IMR-90 (cell line): ENCODE measurements around the gene DALRD3. TPM values are rescaled to one million over a fixed set of nuclear protein-coding genes. Genes with fewer than 3 reads are reported as not detected.

Experiments used
- ATAC-seq: fragments of 200-7000 bp; cut with Tn5 transposase; 2 replicates; pipeline ENCODE4 v1.9.1; 2020; ENCODE audit warnings: low read depth, mild to moderate bottlenecking, moderate library complexity
- BruUV-seq: library from RNA; stranded (reverse); fragments of 400-500 nt; replicated peaks from 2 replicates; lab custom pipeline; 2021; lab: Mats Ljungman, UMichigan
- CTCF ChIA-PET: fragments of 300-600 bp; formaldehyde crosslinking; extraction: SDS; loops from one replicate; lab custom pipeline; 2021; ENCODE audit warnings: antibody characterized with exemption; lab: Yijun Ruan, JAX
- POLR2A ChIA-PET: fragments of 300-600 bp; sonication (Branson Sonifier 250); formaldehyde crosslinking; loops from one replicate; lab custom pipeline; 2022; ENCODE audit warnings: antibody characterized with exemption; ENCODE audit not compliant: unreplicated experiment; lab: Charles Lee
- DNase-seq: peaks from one replicate; pipeline ENCODE4 v3.0.0; 2013
- H2AFZ ChIP-seq: replicated peaks from 2 replicates; pipeline ENCODE3; 2013; ENCODE audit warnings: low read length, mild to moderate bottlenecking; ENCODE audit not compliant: poor library complexity
- H2AK5ac ChIP-seq: 2 replicates; pipeline ENCODE4 v1.6.1; 2013; ENCODE audit warnings: low read depth, low read length, inconsistent platforms
- H2AK9ac ChIP-seq: replicated peaks from 2 replicates; pipeline ENCODE3; 2013; ENCODE audit warnings: mild to moderate bottlenecking, low read depth, low read length, moderate library complexity; ENCODE audit not compliant: poor library complexity
- H2BK120ac ChIP-seq: 2 replicates; pipeline ENCODE4 v1.6.1; 2013; ENCODE audit warnings: low read depth, low read length, inconsistent platforms
- H2BK15ac ChIP-seq: 3 replicates; pipeline ENCODE4 v1.6.1; 2013; ENCODE audit warnings: low read depth, low read length, inconsistent platforms
- H2BK20ac ChIP-seq: 2 replicates; pipeline ENCODE4 v1.6.1; 2013; ENCODE audit warnings: low read depth, mild to moderate bottlenecking, inconsistent platforms, low read length, moderate library complexity
- H2BK5ac ChIP-seq: 2 replicates; pipeline ENCODE4 v1.6.1; 2013; ENCODE audit warnings: mild to moderate bottlenecking, low read depth, low read length, inconsistent platforms; ENCODE audit not compliant: poor library complexity, severe bottlenecking
- H3K14ac ChIP-seq: replicated peaks from 2 replicates; pipeline ENCODE4 v1.6.1; 2013; ENCODE audit warnings: low read depth, low read length, inconsistent platforms
- H3K18ac ChIP-seq: 2 replicates; pipeline ENCODE4 v1.6.1; 2013; ENCODE audit warnings: low read depth, low read length, control low read depth
- H3K23ac ChIP-seq: 2 replicates; pipeline ENCODE4 v1.6.1; 2013; ENCODE audit warnings: low read depth, low read length, inconsistent platforms
- H3K27ac ChIP-seq: 2 replicates; pipeline ENCODE4 v1.5.1; 2013; ENCODE audit warnings: mild to moderate bottlenecking, control low read depth, low read length; ENCODE audit not compliant: insufficient read depth
- H3K27me3 ChIP-seq: 2 replicates; pipeline ENCODE4 v1.6.1; 2013; ENCODE audit warnings: low read length; ENCODE audit not compliant: control insufficient read depth, insufficient read depth
- H3K36me3 ChIP-seq: 2 replicates; pipeline ENCODE4 v1.6.1; 2013; ENCODE audit warnings: low read length, mixed read lengths; ENCODE audit not compliant: control insufficient read depth, insufficient read depth
- H3K4ac ChIP-seq: 2 replicates; pipeline ENCODE4 v1.6.1; 2013; ENCODE audit warnings: low read depth, low read length, inconsistent platforms
- H3K4me1 ChIP-seq: 2 replicates; pipeline ENCODE4 v1.6.1; 2013; ENCODE audit warnings: low read length, mixed read lengths; ENCODE audit not compliant: control insufficient read depth, insufficient read depth
- H3K4me2 ChIP-seq: 2 replicates; pipeline ENCODE4 v1.6.1; 2013; ENCODE audit warnings: low read depth, mild to moderate bottlenecking, control low read depth, low read length, moderate library complexity
- H3K4me3 ChIP-seq: 2 replicates; pipeline ENCODE4 v1.5.1; 2013; ENCODE audit warnings: low read depth, mild to moderate bottlenecking, control low read depth, low read length, moderate library complexity; ENCODE audit not compliant: insufficient read depth
- H3K56ac ChIP-seq: 2 replicates; pipeline ENCODE4 v1.6.1; 2013; ENCODE audit warnings: low read length, inconsistent platforms; ENCODE audit not compliant: insufficient read depth; ENCODE audit errors: extremely low read depth
- H3K79me1 ChIP-seq, 2 experiments: 2 replicates each; pipeline ENCODE4 v1.6.1; 2013; ENCODE audit warnings: low read length in 2 of 2, inconsistent platforms in 1 of 2, low read depth in 1 of 2
- H3K9ac ChIP-seq: 2 replicates; pipeline ENCODE4 v1.6.1; 2013; ENCODE audit warnings: low read depth, low read length, control low read depth
- H3K9me1 ChIP-seq: 2 replicates; pipeline ENCODE4 v1.6.1; 2013; ENCODE audit warnings: low read length, inconsistent platforms; ENCODE audit not compliant: insufficient read depth
- H3K9me3 ChIP-seq: 2 replicates; pipeline ENCODE4 v1.6.1; 2013; ENCODE audit warnings: low read length; ENCODE audit not compliant: control insufficient read depth, insufficient read depth
- H4K20me1 ChIP-seq: 2 replicates; pipeline ENCODE4 v1.6.1; 2013; ENCODE audit warnings: low read length, inconsistent platforms; ENCODE audit not compliant: insufficient read depth
- H4K5ac ChIP-seq: 2 replicates; pipeline ENCODE4 v1.6.1; 2013; ENCODE audit warnings: mild to moderate bottlenecking, low read depth, low read length, control low read depth
- H4K8ac ChIP-seq, 2 experiments: 2 replicates each; pipeline ENCODE4 v1.6.1; 2013; ENCODE audit warnings: low read depth in 2 of 2, low read length in 2 of 2, control low read depth in 1 of 2, inconsistent platforms in 1 of 2
- H4K91ac ChIP-seq: 2 replicates; pipeline ENCODE4 v1.6.1; 2013; ENCODE audit warnings: low read depth, low read length, inconsistent platforms; ENCODE audit not compliant: insufficient read depth
- MAZ ChIP-seq: IDR thresholded peaks from 2 replicates; pipeline ENCODE4 v1.6.1; 2012; ENCODE audit warnings: low read depth, mild to moderate bottlenecking, low read length, improper control_type of control experiment, moderate library complexity, borderline replicate concordance
- POLR2A ChIP-seq: IDR thresholded peaks from 2 replicates; pipeline ENCODE4 v1.6.1; 2012; ENCODE audit warnings: mild to moderate bottlenecking, low read depth, low read length
- WGBS, 2 experiments: methylation state at CpG; one replicate each; pipeline versions ENCODE4 v1.1.5 to v1.1.7; 2013; ENCODE audit warnings: missing lambda C conversion rate in 2 of 2; ENCODE audit not compliant: insufficient read length in 1 of 2; ENCODE audit errors: extremely low coverage in 2 of 2; 5-methylcytosine and 5-hydroxymethylcytosine counted together
- dilution Hi-C: fragments of 300-500 bp; cut with HindIII; formaldehyde crosslinking; loops from one replicate; pipeline ENCODE4 v1.14.3; 2018; ENCODE audit warnings: low sequenced_read_pairs; ENCODE audit not compliant: unreplicated experiment
- in situ Hi-C: fragments of 300-500 bp; cut with MboI; formaldehyde crosslinking; loops from 3 replicates; pipeline ENCODE4 v1.14.3; 2019; ENCODE audit warnings: low sequenced_read_pairs, inconsistent platforms, mixed read lengths
- intact Hi-C: fragments of 100-400 bp; cut with micrococcal nuclease; formaldehyde crosslinking; loops from 2 replicates; pipeline ENCODE4 v1.10.0; 2022
- polyA plus RNA-seq, 3 experiments: library from polyadenylated mRNA; depleted of rRNA; stranded (reverse); fragments of >200 nt; gene quantifications; 2 replicates each; pipeline ENCODE4 v1.2.3, GENCODE V29; 2012; ENCODE audit warnings: low replicate concordance in 1 of 3
- total RNA-seq: library from RNA; depleted of rRNA; stranded (reverse); fragments of >200 nt; gene quantifications from 2 replicates; pipeline ENCODE4 v1.2.3, GENCODE V29; 2012

Gene DALRD3
- total and polyA plus RNA-seq, 2 of the 4 experiments (the other 2 are of a cell fraction): 27.8 to 42.2 TPM

DNA sequence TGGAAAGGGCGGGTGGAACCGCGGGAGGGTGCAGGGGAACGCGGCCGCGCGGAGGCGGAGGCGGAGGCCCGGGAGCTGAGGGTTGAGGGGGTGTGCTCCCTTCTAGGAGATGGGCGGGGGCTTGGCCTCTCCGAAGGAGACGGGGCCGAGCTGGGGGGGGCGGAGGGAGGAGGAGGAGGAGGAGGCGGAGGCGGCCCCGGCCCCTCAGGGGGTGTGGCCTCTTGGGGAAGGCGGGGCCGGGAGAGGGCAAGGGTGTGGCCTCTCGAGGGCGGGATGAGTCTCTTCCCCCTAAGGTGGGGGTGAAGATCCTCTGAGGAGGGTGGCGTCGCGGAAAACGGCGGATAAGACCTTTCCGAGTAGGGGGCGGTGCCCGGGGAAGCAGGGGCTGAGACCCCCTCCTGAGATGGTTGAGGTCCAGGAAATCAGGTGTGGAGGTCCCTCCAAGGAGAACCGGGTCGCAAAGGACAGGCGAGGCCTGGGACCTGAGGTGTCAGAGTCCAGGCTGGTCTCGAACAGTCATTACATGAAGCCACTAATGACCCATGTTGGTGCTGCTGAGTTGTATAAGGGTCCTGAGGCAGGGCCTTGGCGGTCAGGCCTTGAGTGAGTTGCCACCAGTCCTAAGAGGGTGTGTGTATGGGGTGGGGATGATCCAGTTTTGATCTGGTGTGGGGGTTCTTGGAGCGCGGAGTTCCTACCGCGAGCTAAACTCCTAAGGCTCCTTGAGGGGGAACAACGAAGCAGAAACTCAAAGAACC lies 10.4 kb downstream of the DALRD3 start:
- Histone ChIP-seq H3K79me1 (peaks cover 0 to 58% of the 10 kb centered on the region in 2 experiments; a peak in 2 of 4 replicates), H2AK5ac (peak overlapping the region; percentile 98), H3K4me3 (peak overlapping the region; percentile 87), H2AFZ (peak overlapping the region; percentile 95), H2BK5ac (peak overlapping the region; percentile 95), H2AK9ac (peak overlapping the region; percentile 99), H4K20me1 (peaks cover 36% of the 10 kb centered on the region), H2BK20ac (no peak overlapping the region), H3K27ac (peak overlapping the region; percentile 99), H4K5ac (peak overlapping the region; percentile 97), H3K9me1 (peaks cover 26% of the 10 kb centered on the region), H3K56ac (no peak overlapping the region), H2BK120ac (peak overlapping the region; percentile 69; the same call in 1 of the 2 replicates), H4K8ac (peak overlapping the region; percentile 98), H3K4me1 (peaks cover 13% of the 10 kb centered on the region), H4K91ac (peak overlapping the region; percentile 99), H3K23ac (peak overlapping the region; percentile 91; the same call in 1 of the 2 replicates), H3K18ac (peak overlapping the region; percentile 94; the same call in 1 of the 2 replicates), H2BK15ac (no peak overlapping the region; the same call in 1 of the 3 replicates), H3K9me3 (no peaks in the 10 kb centered on the region), H3K36me3 (peaks cover 18% of the 10 kb centered on the region), H3K9ac (peak overlapping the region; percentile 99), H3K14ac (peak overlapping the region; percentile 99), H3K4ac (peak overlapping the region; percentile 99), H3K4me2 (peak overlapping the region; percentile 92), H3K27me3 (no peaks in the 10 kb centered on the region)
- intact Hi-C loops: loop anchor here (2.0 kb wide), 1 partner anchor 19 kb away; no protein-coding TSS in a partner anchor
- dilution Hi-C loops: no loop called here
- TF ChIP-seq MAZ (peak; percentile 84), POLR2A (no peak)
- 45% methylated on average over 10 of the region's 41 CpGs; no CpG with 5 or more reads in 1 of the 2 experiments for WGBS, 2 experiments
- POLR2A ChIA-PET: interaction anchor here (0.5 to 2.5 kb wide), 4 partner anchors 10 to 51 kb away, joined by 3 to 13 read pairs (median 8); partner anchors contain the start of genes DALRD3 and P4HTM
- in situ Hi-C loops: no loop called here
- DNase-seq: peak; percentile 71
- BruUV-seq: no TSS peak
- ATAC-seq: peak; percentile 82
- CTCF ChIA-PET: interaction anchor here (0.9 to 1.5 kb wide), 4 partner anchors 10 to 86 kb away, joined by 3 to 10 read pairs (median 4); partner anchors contain the start of gene QRICH1
